Neutrophil (primary cell): ENCODE data around the gene HCRT.
A peak's percentile ranks its signal among the peaks of the same experiment; 100 is the strongest.
"Not testable (repeated sequence)": the region's sequence is repeated elsewhere in the genome, so short reads cannot be mapped to it uniquely, and the experiment has no call there.

ENCODE experiments used
- H3K27ac ChIP-seq: fragments of 200-600 bp; sonication (generic); 2 replicates; pipeline ENCODE4 v1.5.1; 2016; ENCODE audit warnings: mild to moderate bottlenecking, moderate library complexity
- H3K27me3 ChIP-seq: fragments of 200-600 bp; sonication (generic); 2 replicates; pipeline ENCODE4 v1.6.0; 2016; ENCODE audit warnings: mild to moderate bottlenecking
- H3K36me3 ChIP-seq: fragments of 200-600 bp; sonication (generic); 2 replicates; pipeline ENCODE4 v1.5.1; 2017
- H3K4me1 ChIP-seq, 2 experiments: fragments of 200-600 bp in 1 of 2; sonication (generic) in 1 of 2; 1 replicate in 1 of 2; 2 replicates in 1 of 2; pipeline versions ENCODE4 v1.5.1 to v1.6.1; 2013 to 2016; ENCODE audit warnings: low read depth in 1 of 2, low read length in 1 of 2, mild to moderate bottlenecking in 1 of 2, moderate library complexity in 1 of 2; ENCODE audit not compliant: control insufficient read depth in 1 of 2, insufficient read depth in 1 of 2
- H3K4me3 ChIP-seq, 2 experiments: fragments of 200-600 bp in 1 of 2; sonication (generic) in 1 of 2; 1 replicate in 1 of 2; 2 replicates in 1 of 2; pipeline ENCODE4 v1.5.1; 2013 to 2016; ENCODE audit warnings: low read depth in 1 of 2, low read length in 1 of 2, mild to moderate bottlenecking in 1 of 2, moderate library complexity in 1 of 2
- H3K9me3 ChIP-seq: fragments of 200-600 bp; sonication (generic); 2 replicates; pipeline ENCODE4 v1.5.1; 2016
- TF ChIP-seq, protein P1 (sequence below): fragments of 200-600 bp; sonication (generic); IDR thresholded peaks from 2 replicates; pipeline ENCODE4 v1.5.1; 2016; ENCODE audit warnings: antibody characterized with exemption

HCRT gene

DNA sequence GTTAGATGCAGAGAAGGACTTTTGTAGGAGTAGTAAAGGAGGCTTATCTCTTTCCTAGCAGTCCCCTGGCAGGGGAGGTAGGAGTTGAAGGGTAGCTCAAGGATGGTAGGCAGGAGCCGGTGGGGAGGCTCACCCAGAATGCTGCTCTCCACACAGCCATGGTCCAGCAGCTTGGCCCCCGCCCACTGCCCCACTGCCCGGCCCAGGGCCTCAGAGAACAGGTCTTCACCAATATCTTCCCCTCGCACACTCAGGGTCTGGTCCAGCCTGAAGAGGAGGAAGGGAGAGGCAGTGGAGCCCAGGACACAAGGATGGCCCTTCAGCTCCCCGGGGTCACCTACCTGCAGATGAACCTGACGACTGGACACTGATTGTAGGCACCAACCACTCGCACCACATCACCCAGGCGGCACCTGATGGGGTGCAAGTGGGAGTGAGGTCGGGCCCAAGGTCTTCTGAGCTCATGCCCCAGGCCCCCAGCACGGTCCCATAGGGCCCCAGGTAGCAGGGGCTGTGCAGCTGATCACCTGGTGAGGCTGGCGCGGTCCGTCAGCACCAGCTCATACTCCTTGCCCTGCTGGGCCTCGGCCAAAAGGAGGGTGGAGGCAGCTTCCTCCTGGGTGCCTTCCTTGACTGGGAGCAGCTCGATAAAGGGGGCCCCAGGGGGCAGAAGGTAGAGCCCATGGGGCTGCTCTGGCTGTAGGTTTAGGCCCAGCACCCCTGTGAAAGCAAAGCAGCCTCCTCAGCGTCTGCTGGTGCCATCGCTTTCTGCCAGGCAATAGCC lies 5.4 kb upstream of the HCRT start:
- Histone ChIP-seq H3K9me3 (no peaks in the 10 kb centered on the region), H3K4me3 (no peak overlapping the region), H3K27me3 (no peaks in the 10 kb centered on the region), H3K27ac (no peak overlapping the region), H3K4me1 (peaks cover 48 to 49% of the 10 kb centered on the region in 2 experiments), H3K36me3 (no peaks in the 10 kb centered on the region)
- TF ChIP-seq, protein P1, sequence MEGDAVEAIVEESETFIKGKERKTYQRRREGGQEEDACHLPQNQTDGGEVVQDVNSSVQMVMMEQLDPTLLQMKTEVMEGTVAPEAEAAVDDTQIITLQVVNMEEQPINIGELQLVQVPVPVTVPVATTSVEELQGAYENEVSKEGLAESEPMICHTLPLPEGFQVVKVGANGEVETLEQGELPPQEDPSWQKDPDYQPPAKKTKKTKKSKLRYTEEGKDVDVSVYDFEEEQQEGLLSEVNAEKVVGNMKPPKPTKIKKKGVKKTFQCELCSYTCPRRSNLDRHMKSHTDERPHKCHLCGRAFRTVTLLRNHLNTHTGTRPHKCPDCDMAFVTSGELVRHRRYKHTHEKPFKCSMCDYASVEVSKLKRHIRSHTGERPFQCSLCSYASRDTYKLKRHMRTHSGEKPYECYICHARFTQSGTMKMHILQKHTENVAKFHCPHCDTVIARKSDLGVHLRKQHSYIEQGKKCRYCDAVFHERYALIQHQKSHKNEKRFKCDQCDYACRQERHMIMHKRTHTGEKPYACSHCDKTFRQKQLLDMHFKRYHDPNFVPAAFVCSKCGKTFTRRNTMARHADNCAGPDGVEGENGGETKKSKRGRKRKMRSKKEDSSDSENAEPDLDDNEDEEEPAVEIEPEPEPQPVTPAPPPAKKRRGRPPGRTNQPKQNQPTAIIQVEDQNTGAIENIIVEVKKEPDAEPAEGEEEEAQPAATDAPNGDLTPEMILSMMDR: no peak

DNA sequence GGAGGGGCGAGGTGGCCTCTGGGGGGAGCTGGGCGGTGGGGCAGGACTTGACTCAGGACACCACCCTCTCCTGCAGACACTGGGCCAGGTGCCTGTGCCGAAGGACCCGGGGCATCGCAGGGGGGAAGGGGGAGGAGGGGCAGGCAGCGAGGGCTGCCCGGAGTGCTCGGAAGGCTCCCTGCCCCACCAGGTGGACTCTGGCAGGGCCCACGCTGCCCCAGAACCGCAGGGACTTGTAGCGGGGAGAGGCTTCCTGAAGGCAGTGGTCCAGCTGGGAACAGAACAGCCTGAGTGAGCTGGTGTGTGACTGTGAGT lies 4.4 kb upstream of the HCRT start:
- Histone ChIP-seq H3K27ac (no peak overlapping the region), H3K27me3 (no peaks in the 10 kb centered on the region), H3K36me3 (no peaks in the 10 kb centered on the region), H3K9me3 (no peaks in the 10 kb centered on the region), H3K4me3 (no peak overlapping the region), H3K4me1 (peaks cover 52 to 53% of the 10 kb centered on the region in 2 experiments)
- TF ChIP-seq, protein P1: no peak

DNA sequence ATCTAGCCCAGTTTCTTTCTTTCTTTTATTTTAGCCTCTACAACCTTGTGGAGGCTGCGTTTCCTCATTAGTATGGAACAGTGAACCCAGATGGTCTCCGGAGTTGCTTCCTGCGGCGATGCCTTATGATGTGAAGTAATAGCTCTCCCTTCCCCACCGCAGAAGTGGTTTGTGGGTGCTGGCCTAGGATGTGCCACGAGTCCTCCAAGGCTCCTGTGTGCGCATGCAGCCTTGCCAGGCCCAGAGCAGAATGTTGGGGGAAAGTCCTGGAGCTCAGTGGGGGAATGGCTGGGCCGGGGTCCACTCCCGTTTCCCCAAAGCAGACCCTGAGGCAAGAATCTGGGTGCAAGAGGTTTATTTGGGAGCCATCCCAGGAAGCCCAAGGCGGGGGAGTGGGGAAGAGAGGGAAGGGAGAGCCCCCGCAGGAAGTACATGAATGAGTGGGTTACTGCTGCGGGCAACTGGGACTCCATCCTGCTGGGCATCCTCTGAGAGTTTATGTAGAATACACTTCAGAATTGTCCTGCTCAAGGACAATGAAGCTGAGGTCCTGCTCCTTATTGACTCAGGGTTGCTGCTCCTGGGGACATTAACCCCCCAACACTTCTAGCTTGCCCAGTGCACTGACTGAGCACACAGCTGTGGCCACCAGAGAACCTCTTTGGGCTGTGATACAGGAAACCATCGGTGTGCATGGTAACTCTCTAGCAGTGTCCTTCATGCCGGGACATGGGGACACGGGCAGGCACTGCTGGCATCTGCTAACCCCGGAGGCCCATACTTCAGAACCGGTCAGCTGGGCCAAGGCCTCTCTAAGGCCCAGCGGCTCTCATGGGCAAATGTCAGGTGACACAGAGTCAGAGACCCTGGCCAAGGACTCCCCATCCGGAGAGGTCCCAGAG lies 3.7 kb upstream of the HCRT start:
- Histone ChIP-seq H3K9me3 (no peaks in the 10 kb centered on the region), H3K4me1 (peaks cover 51 to 52% of the 10 kb centered on the region in 2 experiments), H3K4me3 (no peak overlapping the region), H3K27me3 (no peaks in the 10 kb centered on the region), H3K36me3 (no peaks in the 10 kb centered on the region), H3K27ac (peak overlapping the region; percentile 36)
- TF ChIP-seq, protein P1: no peak

DNA sequence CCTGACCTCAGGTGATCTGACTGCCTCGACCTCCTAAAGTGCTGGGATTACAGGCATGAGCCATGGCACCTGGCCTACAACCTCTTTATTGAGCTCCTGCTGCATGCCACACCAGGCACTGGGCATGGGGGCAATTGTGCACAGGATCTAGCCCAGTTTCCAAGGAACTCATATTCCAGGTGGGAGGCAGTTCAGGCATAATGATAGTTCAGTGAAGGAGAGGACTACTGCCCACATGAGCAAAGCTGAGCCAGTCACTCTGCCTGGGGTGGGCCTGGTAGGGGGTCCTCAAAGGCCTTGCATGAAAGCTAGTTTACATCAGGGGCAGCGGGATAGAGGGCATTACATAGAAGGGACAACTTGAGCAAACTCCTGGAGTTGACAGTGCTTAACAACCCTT lies 2.6 kb upstream of the HCRT start:
- Histone ChIP-seq H3K27me3 (peaks cover under 1% of the 10 kb centered on the region), H3K27ac (no peak overlapping the region), H3K36me3 (no peaks in the 10 kb centered on the region), H3K4me1 (peaks cover 49 to 52% of the 10 kb centered on the region in 2 experiments), H3K4me3 (no peak overlapping the region), H3K9me3 (no peaks in the 10 kb centered on the region)
- TF ChIP-seq, protein P1: no peak

DNA sequence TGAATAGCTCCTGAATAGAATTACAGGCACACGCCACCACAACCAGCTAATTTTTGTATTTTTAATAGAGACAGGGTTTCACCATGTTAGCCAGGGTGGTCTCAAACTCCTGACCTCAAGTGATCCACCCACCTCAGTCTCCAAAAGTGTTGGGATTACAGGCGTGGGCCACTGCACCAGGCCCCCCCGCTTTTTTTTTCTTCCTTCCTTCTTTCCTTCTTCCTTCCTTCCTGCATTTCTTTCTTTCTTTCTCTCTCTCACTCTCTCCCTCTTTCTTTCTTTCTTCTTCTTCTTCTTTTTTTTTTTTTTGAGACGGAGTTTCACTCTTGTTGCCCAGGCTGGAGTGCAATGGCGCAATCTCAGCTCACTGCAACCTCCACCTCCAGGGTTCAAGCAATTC lies 939 bp upstream of the HCRT start:
- not testable (repeated sequence) for H3K27ac ChIP-seq, H3K4me3 ChIP-seq, H3K36me3 ChIP-seq, H3K9me3 ChIP-seq
- peaks cover 17% of the 10 kb centered on the region for H3K27me3 ChIP-seq
- H3K4me1 ChIP-seq: peaks cover 50 to 56% of the 10 kb centered on the region in 2 experiments

DNA sequence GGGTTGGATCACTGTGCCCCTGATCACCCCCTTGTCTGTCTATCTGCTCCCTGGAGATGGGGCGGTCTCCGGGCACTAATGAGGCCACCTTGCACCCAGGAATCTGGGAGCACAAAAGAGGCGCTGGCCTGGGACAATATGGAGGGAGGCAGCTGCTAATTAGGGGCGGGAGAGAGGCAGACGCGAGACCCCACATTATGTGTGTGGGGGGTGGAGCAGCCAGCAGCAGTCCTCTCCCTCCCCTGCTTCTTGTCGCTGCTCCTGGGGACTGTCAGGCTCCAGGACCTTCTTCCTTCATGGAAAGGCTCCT lies 324 bp upstream of the HCRT start:
- TF ChIP-seq, protein P1: no peak
- H3K4me1 ChIP-seq: peaks cover 56 to 63% of the 10 kb centered on the region in 2 experiments
- H3K4me3 ChIP-seq: no peak overlapping the region
- H3K9me3 ChIP-seq: no peaks in the 10 kb centered on the region
- H3K36me3 ChIP-seq: no peaks in the 10 kb centered on the region
- H3K27ac ChIP-seq: no peak overlapping the region
- H3K27me3 ChIP-seq: peaks cover 23% of the 10 kb centered on the region
